H1 (cell line): ENCODE results near the gene SCGB2B2. TPM values are rescaled to one million over a fixed set of nuclear protein-coding genes. Genes with fewer than 3 reads are reported as not detected.

Experiments used
- CTCF ChIA-PET: fragments of 300-600 bp; sonication (Branson Sonifier 250); formaldehyde crosslinking; loops from one replicate; lab custom pipeline; 2021; ENCODE audit not compliant: partially characterized antibody; lab: Charles Lee
- POLR2A ChIA-PET: fragments of 300-600 bp; sonication (Branson Sonifier 250); formaldehyde crosslinking; loops from one replicate; lab custom pipeline; 2021; ENCODE audit warnings: inconsistent platforms; ENCODE audit not compliant: partially characterized antibody; lab: Charles Lee
- DNase-seq, 2 experiments: peaks; one replicate each; pipeline versions ENCODE4 v3.0.0 to v3.0.0-alpha.2; 2010 to 2022; ENCODE audit warnings: low spot score in 2 of 2, low read depth in 1 of 2, mixed read lengths in 1 of 2
- FAIRE-seq: peaks from 2 replicates; lab custom pipeline; 2011; peaks lifted over from hg19 to GRCh38; lab: Jason Lieb, UNC
- H2AFZ ChIP-seq: 2 replicates; pipeline ENCODE4 v1.8.1; 2012; ENCODE audit warnings: low read length, inconsistent platforms
- H2AK5ac ChIP-seq: 2 replicates; pipeline ENCODE4 v1.6.1; 2013; ENCODE audit warnings: low read depth, low read length
- H2BK120ac ChIP-seq: replicated peaks from 2 replicates; pipeline ENCODE3; 2013; ENCODE audit warnings: low read depth, low read length, inconsistent platforms
- H2BK12ac ChIP-seq: 2 replicates; pipeline ENCODE4 v1.6.1; 2013; ENCODE audit warnings: low read depth, low read length
- H2BK15ac ChIP-seq: 2 replicates; pipeline ENCODE4 v1.6.1; 2013; ENCODE audit warnings: low read length
- H2BK20ac ChIP-seq: 2 replicates; pipeline ENCODE4 v1.6.1; 2013; ENCODE audit warnings: low read length
- H2BK5ac ChIP-seq: 2 replicates; pipeline ENCODE4 v1.6.1; 2013; ENCODE audit warnings: low read depth, low read length
- H3K14ac ChIP-seq: 2 replicates; pipeline ENCODE4 v1.6.1; 2013; ENCODE audit warnings: inconsistent platforms; ENCODE audit not compliant: insufficient read length
- H3K18ac ChIP-seq: 2 replicates; pipeline ENCODE4 v1.6.1; 2013; ENCODE audit warnings: low read length; ENCODE audit errors: extremely low read depth
- H3K23ac ChIP-seq: 2 replicates; pipeline ENCODE4 v1.6.1; 2013; ENCODE audit warnings: inconsistent platforms; ENCODE audit not compliant: insufficient read length
- H3K23me2 ChIP-seq: 2 replicates; pipeline ENCODE4 v1.6.1; 2013; ENCODE audit warnings: low read depth, low read length
- H3K27ac ChIP-seq: 2 replicates; pipeline ENCODE4 v1.6.1; 2011; ENCODE audit warnings: low read depth, low read length, inconsistent platforms
- H3K27me3 ChIP-seq, 4 experiments: replicated peaks in 1 of 4; 1 replicate in 1 of 4; 2 replicates in 3 of 4; pipeline versions ENCODE4 v1.6.1 to v1.8.1; 2011 to 2013; ENCODE audit warnings: low read length in 3 of 4, mild to moderate bottlenecking in 3 of 4, inconsistent platforms in 2 of 4, mixed read lengths in 2 of 4, moderate library complexity in 1 of 4; ENCODE audit not compliant: control insufficient read depth in 3 of 4, insufficient read depth in 3 of 4; ENCODE audit errors: extremely low read depth in 1 of 4
- H3K36me3 ChIP-seq, 4 experiments: 2 replicates each; pipeline versions ENCODE4 v1.6.1 to v1.8.1; 2011 to 2013; ENCODE audit warnings: mild to moderate bottlenecking in 4 of 4, low read length in 3 of 4, moderate library complexity in 2 of 4, control low read depth in 1 of 4, inconsistent platforms in 1 of 4; ENCODE audit not compliant: insufficient read depth in 4 of 4, control insufficient read depth in 2 of 4
- H3K4ac ChIP-seq: replicated peaks from 2 replicates; pipeline ENCODE3; 2013; ENCODE audit warnings: low read length, low read depth, mixed read lengths, inconsistent platforms; ENCODE audit not compliant: insufficient read length
- H3K4me1 ChIP-seq, 4 experiments: replicated peaks in 1 of 4; 1 replicate in 1 of 4; 2 replicates in 3 of 4; pipeline versions ENCODE4 v1.6.1 to v1.8.1; 2011 to 2013; ENCODE audit warnings: low read length in 3 of 4, inconsistent platforms in 2 of 4, mixed read lengths in 1 of 4; ENCODE audit not compliant: insufficient read depth in 4 of 4, control insufficient read depth in 3 of 4
- H3K4me2 ChIP-seq, 2 experiments: 2 replicates each; pipeline versions ENCODE4 v1.6.1 to v1.8.1; 2011 to 2013; ENCODE audit warnings: low read depth in 2 of 2, low read length in 2 of 2, control low read depth in 1 of 2, inconsistent platforms in 1 of 2, mild to moderate bottlenecking in 1 of 2; ENCODE audit not compliant: insufficient read depth in 1 of 2
- H3K4me3 ChIP-seq, 4 experiments: fragments of 200-600, 300-600 bp in 1 of 4; sonication (generic), shearing (Covaris generic), sonication (Bioruptor Twin) in 1 of 4; 2 replicates each; pipeline versions ENCODE4 v1.5.1 to v1.8.1; 2011 to 2016; ENCODE audit warnings: low read length in 4 of 4, low read depth in 3 of 4, control low read depth in 2 of 4, inconsistent platforms in 2 of 4, mild to moderate bottlenecking in 2 of 4, mixed read lengths in 1 of 4, moderate library complexity in 1 of 4; ENCODE audit not compliant: insufficient read depth in 2 of 4; ENCODE audit errors: extremely low read depth in 1 of 4
- H3K56ac ChIP-seq: replicated peaks from 2 replicates; pipeline ENCODE3; 2013; ENCODE audit warnings: low read depth, mild to moderate bottlenecking, mixed read lengths, low read length, inconsistent platforms; ENCODE audit not compliant: insufficient read length
- H3K79me1 ChIP-seq: 2 replicates; pipeline ENCODE4 v1.6.1; 2013; ENCODE audit warnings: low read depth, low read length, control low read depth
- H3K79me2 ChIP-seq, 2 experiments: 2 replicates each; pipeline versions ENCODE4 v1.6.1 to v1.8.1; 2012 to 2013; ENCODE audit warnings: low read length in 2 of 2, mild to moderate bottlenecking in 2 of 2, inconsistent platforms in 1 of 2; ENCODE audit not compliant: insufficient read depth in 2 of 2, control insufficient read depth in 1 of 2
- H3K9ac ChIP-seq, 4 experiments: replicated peaks in 1 of 4; 1 replicate in 1 of 4; 2 replicates in 3 of 4; pipeline versions ENCODE4 v1.6.1 to v1.8.1; 2011 to 2013; ENCODE audit warnings: low read depth in 3 of 4, low read length in 3 of 4, control low read depth in 2 of 4, mild to moderate bottlenecking in 2 of 4, moderate library complexity in 2 of 4, inconsistent platforms in 1 of 4; ENCODE audit errors: extremely low read depth in 1 of 4
- H3K9me3 ChIP-seq, 2 experiments: 2 replicates each; pipeline versions ENCODE4 v1.6.1 to v1.8.1; 2012 to 2013; ENCODE audit warnings: mild to moderate bottlenecking in 2 of 2, moderate library complexity in 2 of 2, control low read depth in 1 of 2, inconsistent platforms in 1 of 2, low read depth in 1 of 2, low read length in 1 of 2, mixed read lengths in 1 of 2; ENCODE audit not compliant: insufficient read depth in 2 of 2
- H4K20me1 ChIP-seq, 2 experiments: replicated peaks in 1 of 2; 2 replicates each; pipeline versions ENCODE3 to v1.8.1; 2011 to 2013; ENCODE audit warnings: inconsistent platforms in 2 of 2, low read length in 2 of 2, mild to moderate bottlenecking in 1 of 2; ENCODE audit not compliant: insufficient read depth in 2 of 2, control insufficient read depth in 1 of 2
- H4K5ac ChIP-seq: 2 replicates; pipeline ENCODE4 v1.6.1; 2013; ENCODE audit warnings: low read length, low read depth, mixed read lengths, inconsistent platforms; ENCODE audit not compliant: insufficient read length
- H4K8ac ChIP-seq: 2 replicates; pipeline ENCODE4 v1.8.0; 2013; ENCODE audit warnings: mild to moderate bottlenecking, moderate library complexity, low read length, inconsistent platforms; ENCODE audit not compliant: insufficient read depth; ENCODE audit errors: extremely low read depth
- H4K91ac ChIP-seq: replicated peaks from 2 replicates; pipeline ENCODE3; 2013; ENCODE audit warnings: low read length, mixed read lengths, inconsistent platforms; ENCODE audit not compliant: insufficient read length
- CREB1 ChIP-seq: IDR thresholded peaks from 2 replicates; pipeline ENCODE4 v1.6.1; 2012; ENCODE audit warnings: inconsistent platforms
- CTCF ChIP-seq, 3 experiments: IDR thresholded peaks; 1 replicate in 2 of 3; 2 replicates in 1 of 3; pipeline versions ENCODE4 v1.5.1 to v1.6.1; 2011; ENCODE audit warnings: low read length in 3 of 3, mild to moderate bottlenecking in 3 of 3, inconsistent platforms in 2 of 3, low read depth in 1 of 3, moderate library complexity in 1 of 3; ENCODE audit not compliant: insufficient read depth in 1 of 3; ENCODE audit errors: control extremely low read depth in 1 of 3
- E2F6 ChIP-seq: IDR thresholded peaks from 2 replicates; pipeline ENCODE4 v1.6.1; 2012; ENCODE audit warnings: inconsistent platforms
- JUND ChIP-seq: IDR thresholded peaks from 2 replicates; pipeline ENCODE4 v1.6.1; 2011; ENCODE audit warnings: mild to moderate bottlenecking, improper control_type of control experiment, low read length
- NANOG ChIP-seq: IDR thresholded peaks from 2 replicates; pipeline ENCODE4 v1.6.1; 2011; ENCODE audit warnings: low read length, low read depth, mild to moderate bottlenecking, inconsistent platforms; ENCODE audit not compliant: insufficient read depth, poor library complexity, severe bottlenecking
- RAD21 ChIP-seq, 2 experiments: IDR thresholded peaks in 1 of 2; conservative IDR thresholded peaks in 1 of 2; 2 replicates each; pipeline ENCODE4 v1.6.1; 2011; ENCODE audit warnings: low read depth in 2 of 2, low read length in 2 of 2, improper control_type of control experiment in 1 of 2, inconsistent platforms in 1 of 2, mild to moderate bottlenecking in 1 of 2, moderate library complexity in 1 of 2
- TCF12 ChIP-seq: IDR thresholded peaks from 2 replicates; pipeline ENCODE4 v1.6.1; 2011; ENCODE audit warnings: low read depth, mild to moderate bottlenecking, low read length
- WGBS, 2 experiments: shearing (Covaris generic) in 1 of 2; methylation state at CpG; one replicate each; pipeline versions ENCODE4 v1.1.6 to v1.1.7; 2013 to 2015; ENCODE audit warnings: low lambda C conversion rate in 2 of 2, mixed read lengths in 2 of 2, inconsistent platforms in 1 of 2, low coverage in 1 of 2, missing lambda C conversion rate in 1 of 2; ENCODE audit not compliant: insufficient replicate concordance in 2 of 2, insufficient coverage in 1 of 2, insufficient read length in 1 of 2; ENCODE audit errors: extremely low coverage in 1 of 2, missing lambda C conversion rate in 1 of 2; 5-methylcytosine and 5-hydroxymethylcytosine counted together
- polyA plus RNA-seq, 7 experiments: library from polyadenylated mRNA; depleted of rRNA in 3 of 7; stranded (reverse) in 5 of 7; unstranded in 2 of 7; fragments of >200 nt in 5 of 7; fragments of 200-250 nt in 2 of 7; gene quantifications; 1 replicate in 5 of 7; 2 replicates in 1 of 7; 4 replicates in 1 of 7; pipeline versions ENCODE4 v1.2.1 to v1.2.3, GENCODE V29; 2011 to 2013; ENCODE audit warnings: missing spikeins in 2 of 7, mixed read lengths in 2 of 7
- total RNA-seq: library from RNA; stranded (reverse); fragmentation: NEBNext Ultra II Directional; extraction: Animal tissue kit (Norgen Biotek cat#: 25700); gene quantifications from 2 replicates; pipeline ENCODE4 v1.2.1, GENCODE V29; 2021
- TF ChIP-seq, protein P1 (sequence below): IDR thresholded peaks from 2 replicates; pipeline ENCODE4 v1.6.1; 2012; ENCODE audit warnings: inconsistent platforms

Gene SCGB2B2
- total and polyA plus RNA-seq, 2 of the 8 experiments (the other 6 are each of a cell fraction or from before 2014, with no cell fraction given) = 0.09 TPM; not detected in 1

DNA sequence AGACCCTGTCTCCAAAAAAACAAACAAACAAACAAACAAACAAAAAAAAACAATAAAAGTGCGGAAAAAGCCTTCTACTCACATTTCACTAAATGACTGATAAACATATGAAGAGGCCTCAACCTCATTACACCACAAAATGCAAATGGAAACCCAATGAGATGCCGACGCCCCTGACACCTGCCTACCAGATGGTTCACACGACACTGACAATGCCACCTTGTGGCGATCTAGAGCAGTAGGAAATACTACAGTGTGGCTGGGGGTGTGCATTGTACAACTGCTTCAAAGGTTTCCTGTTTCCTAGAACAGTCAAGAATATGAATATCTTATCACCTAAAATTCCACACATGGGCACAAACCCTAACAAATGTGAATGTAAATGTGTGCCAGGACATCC, 14.0 kb downstream of the SCGB2B2 start:
- Histone ChIP-seq H4K91ac (no peak overlapping the region), H2BK15ac (no peak overlapping the region), H3K79me1 (no peaks in the 10 kb centered on the region), H2AFZ (no peak overlapping the region), H3K27ac (no peak overlapping the region), H3K9me3 (peaks cover 0 to 16% of the 10 kb centered on the region in 2 experiments; a peak in 2 of 4 replicates), H2BK20ac (no peak overlapping the region), H3K9ac (no peak overlapping the region), H3K23ac (no peak overlapping the region), H3K4me2 (no peak overlapping the region), H4K20me1 (no peaks in the 10 kb centered on the region), H3K56ac (no peak overlapping the region), H3K18ac (no peak overlapping the region), H3K36me3 (no peaks in the 10 kb centered on the region), H3K4ac (no peak overlapping the region), H3K79me2 (no peaks in the 10 kb centered on the region), H3K14ac (no peak overlapping the region), H3K23me2 (no peaks in the 10 kb centered on the region), H4K5ac (no peak overlapping the region), H3K27me3 (no peaks in the 10 kb centered on the region), H2BK12ac (no peak overlapping the region), H2BK5ac (no peak overlapping the region), H4K8ac (no peak overlapping the region), H2AK5ac (no peak overlapping the region), H2BK120ac (no peak overlapping the region), H3K4me1 (no peaks in the 10 kb centered on the region), H3K4me3 (no peak overlapping the region)
- CTCF ChIA-PET = interaction anchor here (0.7 to 5.5 kb wide), 5 partner anchors 10 to 154 kb away, joined by 3 to 31 read pairs (median 5); no protein-coding TSS in a partner anchor
- DNase-seq (peak in 1 of 2 experiments; percentile 19), FAIRE-seq (peak; percentile 42)
- 46% methylated on average over 5 of the region's 5 CpGs; no CpG with 5 or more reads in 1 of the 2 experiments for WGBS, 2 experiments
- POLR2A ChIA-PET = no interaction called here
- TF ChIP-seq CTCF (IDR thresholded peaks at IDR 0.05; ENCODE audit: control extremely low read depth in 1 of 3, insufficient read depth in 1 of 3, low read depth in 1 of 3, low read length in 3 of 3) = peak; percentile 59 to 75 (median 63)
- TF ChIP-seq, protein P1, sequence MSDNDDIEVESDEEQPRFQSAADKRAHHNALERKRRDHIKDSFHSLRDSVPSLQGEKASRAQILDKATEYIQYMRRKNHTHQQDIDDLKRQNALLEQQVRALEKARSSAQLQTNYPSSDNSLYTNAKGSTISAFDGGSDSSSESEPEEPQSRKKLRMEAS = peak; percentile 79
- peak; percentile 55; the same call in 1 of the 2 replicates for TF ChIP-seq E2F6
- 0 out of 2 replicates have a peak, but pooled peaks have one; percentile 13 for TF ChIP-seq CREB1
- TF ChIP-seq JUND = no peak
- TF ChIP-seq RAD21 (IDR thresholded peaks at IDR 0.05 in 1 of 2, conservative IDR thresholded peaks at IDR 0.05 in 1 of 2; ENCODE audit: low read depth in 2 of 2, low read length in 2 of 2) = peak; percentile 42 to 45
- TF ChIP-seq NANOG = no peak
- TF ChIP-seq TCF12 = peak; percentile 81; the same call in 1 of the 2 replicates
